ENCODE measurements around the gene FBXL4. TPM values are rescaled to one million over a fixed set of nuclear protein-coding genes. Genes with fewer than 3 reads are reported as not detected.

The FBXL4 gene
- total and polyA plus RNA-seq, 2 of the 8 experiments (the other 6 are each of a cell fraction or from before 2014, with no cell fraction given) = 6.9 to 13.8 TPM

DNA sequence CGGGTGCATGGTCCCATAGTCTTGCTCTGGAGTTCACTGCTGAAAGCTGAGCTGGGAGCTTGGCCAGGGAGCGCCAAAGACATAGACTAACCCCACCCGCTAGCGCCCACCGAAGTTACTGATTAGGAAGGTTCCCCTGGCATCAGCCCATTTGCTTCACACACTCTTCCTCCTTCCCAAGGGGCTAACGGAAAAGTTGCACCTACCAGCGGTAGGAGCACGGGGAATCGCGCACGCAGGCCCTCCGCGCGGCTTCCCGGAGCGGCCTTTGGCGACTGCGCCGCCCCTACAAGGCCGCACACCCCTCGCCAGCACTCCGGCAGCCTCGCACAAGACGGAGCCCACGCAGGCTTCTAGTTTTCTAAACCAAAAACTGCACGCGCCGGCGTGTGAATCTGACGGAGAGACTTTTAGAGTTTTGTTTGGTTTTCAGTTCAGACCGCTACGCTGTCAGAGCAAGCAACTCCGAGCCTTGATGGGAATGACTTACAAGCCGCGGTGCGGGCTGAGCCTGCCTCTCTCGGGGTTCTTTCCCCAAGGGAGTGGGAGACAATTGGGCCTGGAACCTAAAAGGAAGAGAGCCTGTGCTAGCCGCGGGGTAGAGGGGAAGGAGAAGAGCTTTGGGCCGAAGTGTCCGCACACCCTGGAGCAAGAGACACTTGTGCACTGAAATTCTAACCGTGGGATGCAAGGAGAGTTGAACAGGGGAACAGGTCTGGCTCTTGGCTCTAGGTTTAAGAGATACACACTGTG, 114.3 kb downstream of the FBXL4 start (continued):
- no peak for TF ChIP-seq FOSL1 (IDR thresholded peaks at IDR 0.05; ENCODE audit: insufficient read depth, low read depth, low read length)
- TF ChIP-seq HDAC2 (IDR thresholded peaks at IDR 0.05; ENCODE audit: borderline replicate concordance in 1 of 2, low read depth in 2 of 2, low read length in 2 of 2) = 0 out of 4 replicates have a peak, but pooled peaks of 1 of the 2 experiments have one; percentile 16
- no peak for TF ChIP-seq SRF (IDR thresholded peaks at IDR 0.05; ENCODE audit: low read depth, low read length)
- no peak for TF ChIP-seq TAF1 (IDR thresholded peaks at IDR 0.05; ENCODE audit: low read depth, low read length)
- TF ChIP-seq CBX5 (IDR thresholded peaks at IDR 0.05; ENCODE audit: low read depth, low read length) = no peak
- TF ChIP-seq, protein P1, sequence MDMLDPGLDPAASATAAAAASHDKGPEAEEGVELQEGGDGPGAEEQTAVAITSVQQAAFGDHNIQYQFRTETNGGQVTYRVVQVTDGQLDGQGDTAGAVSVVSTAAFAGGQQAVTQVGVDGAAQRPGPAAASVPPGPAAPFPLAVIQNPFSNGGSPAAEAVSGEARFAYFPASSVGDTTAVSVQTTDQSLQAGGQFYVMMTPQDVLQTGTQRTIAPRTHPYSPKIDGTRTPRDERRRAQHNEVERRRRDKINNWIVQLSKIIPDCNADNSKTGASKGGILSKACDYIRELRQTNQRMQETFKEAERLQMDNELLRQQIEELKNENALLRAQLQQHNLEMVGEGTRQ (IDR thresholded peaks at IDR 0.05; ENCODE audit: low read length) = no peak
- no peak for TF ChIP-seq POLR2A (IDR thresholded peaks at IDR 0.05; ENCODE audit: control extremely low read depth in 1 of 2, low read depth in 2 of 2, low read length in 2 of 2)
- TF ChIP-seq BACH1 (IDR thresholded peaks at IDR 0.05; ENCODE audit: low read length) = no peak
- peak; percentile 60; the same call in 1 of the 2 replicates for TF ChIP-seq KDM1A (IDR thresholded peaks at IDR 0.05; ENCODE audit: borderline replicate concordance, low read length)
- no peak for TF ChIP-seq JUND (IDR thresholded peaks at IDR 0.05; ENCODE audit: low read length)
- no peak for TF ChIP-seq EGR1 (IDR thresholded peaks at IDR 0.05; ENCODE audit: borderline replicate concordance, low read depth, low read length)
- no peak for TF ChIP-seq SP2 (IDR thresholded peaks at IDR 0.05; ENCODE audit: low read length)
- no peak for TF ChIP-seq RXRA (IDR thresholded peaks at IDR 0.05; ENCODE audit: insufficient read depth, low read depth, low read length)
- no peak for TF ChIP-seq HDAC6 (IDR thresholded peaks at IDR 0.05; ENCODE audit: low read depth, low read length)
- TF ChIP-seq SIRT6 (IDR thresholded peaks at IDR 0.05; ENCODE audit: low read length) = no peak
- TF ChIP-seq CTBP2 (IDR thresholded peaks at IDR 0.05; ENCODE audit: borderline replicate concordance, insufficient read depth, insufficient read length, low read length) = no peak
- peak in 1 of 2 experiments; percentile 15; a peak in 2 of 4 replicates for TF ChIP-seq RAD21 (IDR thresholded peaks at IDR 0.05 in 1 of 2, conservative IDR thresholded peaks at IDR 0.05 in 1 of 2; ENCODE audit: low read depth in 2 of 2, low read length in 2 of 2)
- TF ChIP-seq PHF8 (conservative IDR thresholded peaks at IDR 0.05; ENCODE audit: low read depth, low read length) = no peak
- peak; percentile 93 for TF ChIP-seq SUZ12 (IDR thresholded peaks at IDR 0.05; ENCODE audit: low read length)
- TF ChIP-seq BRCA1 (IDR thresholded peaks at IDR 0.05; ENCODE audit: low read depth, low read length) = no peak
- no peak for TF ChIP-seq JUN (IDR thresholded peaks at IDR 0.05; ENCODE audit: low read depth, low read length)
- TF ChIP-seq YY1 (IDR thresholded peaks at IDR 0.05; ENCODE audit: low read depth, low read length) = peak; percentile 10; the same call in 1 of the 2 replicates
- no peak for TF ChIP-seq CREB1 (IDR thresholded peaks at IDR 0.05)
- TF ChIP-seq RNF2 (IDR thresholded peaks at IDR 0.05; ENCODE audit: borderline replicate concordance, low read depth, low read length, missing control alignments, poor library complexity, severe bottlenecking) = peak; percentile 18

Data from H1 (cell line).